Skin of body (tissue), 2 donors: Measurements from ENCODE around the gene PSMA3. TPM values are rescaled to one million over a fixed set of nuclear protein-coding genes. Genes with fewer than 3 reads are reported as not detected.

Source experiments
- DNase-seq: peaks from one replicate; lab custom pipeline; 2025; lab: John Stamatoyannopoulos, UW
- total RNA-seq: library from RNA; depleted of rRNA; stranded (reverse); fragments of >200 nt; gene quantifications from one replicate; pipeline ENCODE4 v1.2.3, GENCODE V29; 2014

Gene PSMA3
- total RNA-seq, 1 donor from 2014 or later: 54.5 TPM

- DNase-seq: no peak
These were observed 26.0 kb downstream of the PSMA3 start for GRCh38 chr14:58270628-58271027.

GRCh38 chr14:58272588-58273372, 28.1 kb downstream of the PSMA3 start:
- no peak for DNase-seq

GRCh38 chr14:58274881-58275280, 30.2 kb downstream of the PSMA3 start:
- no peak for DNase-seq

- no peak for DNase-seq
These were observed 31.0 kb downstream of the PSMA3 start for GRCh38 chr14:58275527-58276190.

- DNase-seq: no peak
These were observed 31.6 kb downstream of the PSMA3 start for GRCh38 chr14:58276208-58276607.

- DNase-seq: no peak
These were observed 33.5 kb downstream of the PSMA3 start for GRCh38 chr14:58278177-58278576.

- peak; percentile 72 for DNase-seq
These were observed 36.5 kb downstream of the PSMA3 start for GRCh38 chr14:58280954-58281787.

GRCh38 chr14:58281969-58282368, 37.3 kb downstream of the PSMA3 start:
- DNase-seq: no peak

- no peak for DNase-seq
These were observed 38.4 kb downstream of the PSMA3 start for GRCh38 chr14:58282925-58283593.

- DNase-seq: no peak
These were observed 39.1 kb downstream of the PSMA3 start for GRCh38 chr14:58283730-58284129.

- no peak for DNase-seq
These were observed 40.5 kb downstream of the PSMA3 start for GRCh38 chr14:58285132-58285531.

- DNase-seq: no peak
These were observed 43.0 kb downstream of the PSMA3 start for GRCh38 chr14:58287607-58288042.

- DNase-seq: no peak
These were observed 43.6 kb downstream of the PSMA3 start for GRCh38 chr14:58288106-58288792.

GRCh38 chr14:58291646-58292045, 47.0 kb downstream of the PSMA3 start:
- DNase-seq: no peak

GRCh38 chr14:58292187-58292586, 47.5 kb downstream of the PSMA3 start:
- DNase-seq: no peak

- DNase-seq: no peak
These were observed 49.6 kb downstream of the PSMA3 start for GRCh38 chr14:58294201-58294600.

- no peak for DNase-seq
These were observed 52.1 kb downstream of the PSMA3 start for GRCh38 chr14:58296726-58297125.

GRCh38 chr14:58297412-58297761, 52.7 kb downstream of the PSMA3 start:
- peak; percentile 85 for DNase-seq

- DNase-seq: peak; percentile 100
These were observed 53.3 kb downstream of the PSMA3 start for GRCh38 chr14:58297762-58298476.
